VCaP (cell line): ENCODE data around the gene MXRA7.

Experiments used
- H3K27ac ChIP-seq: fragments of 450-650 bp; 2 replicates; pipeline ENCODE4 v1.5.1; 2017
- CTCF ChIP-seq: fragments of 450-650 bp; conservative IDR thresholded peaks from 2 replicates; pipeline ENCODE4 v1.5.1; 2017; ENCODE audit warnings: mild to moderate bottlenecking, moderate library complexity

The MXRA7 gene

GRCh38 chr17:76667786-76668453 lies 42.8 kb downstream of the MXRA7 start:
- no peak for TF ChIP-seq CTCF
- H3K27ac ChIP-seq: no peak overlapping the region

GRCh38 chr17:76667491-76667755 lies 43.3 kb downstream of the MXRA7 start:
- H3K27ac ChIP-seq: no peak overlapping the region
- no peak for TF ChIP-seq CTCF

DNA sequence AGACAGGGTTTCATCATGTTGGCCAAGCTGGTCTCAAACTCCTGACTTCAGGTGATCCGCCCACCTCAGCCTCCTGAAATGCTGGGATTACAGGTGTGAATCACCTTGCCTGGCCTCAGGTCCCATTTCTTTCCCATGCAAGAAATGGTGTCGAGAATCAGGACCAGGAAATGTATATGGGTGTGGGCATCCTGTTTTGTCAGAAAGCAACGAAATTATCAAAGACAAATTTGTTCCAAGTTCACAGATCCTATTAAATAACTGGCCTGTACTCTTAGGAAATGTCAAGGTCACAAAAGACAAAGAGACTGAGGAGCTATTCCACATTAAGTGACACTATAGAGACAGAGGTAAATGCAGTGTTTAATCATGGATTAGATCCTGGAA lies 50.1 kb downstream of the MXRA7 start:
- TF ChIP-seq CTCF: no peak
- H3K27ac ChIP-seq: no peak overlapping the region; the same call in 1 of the 2 replicates

DNA sequence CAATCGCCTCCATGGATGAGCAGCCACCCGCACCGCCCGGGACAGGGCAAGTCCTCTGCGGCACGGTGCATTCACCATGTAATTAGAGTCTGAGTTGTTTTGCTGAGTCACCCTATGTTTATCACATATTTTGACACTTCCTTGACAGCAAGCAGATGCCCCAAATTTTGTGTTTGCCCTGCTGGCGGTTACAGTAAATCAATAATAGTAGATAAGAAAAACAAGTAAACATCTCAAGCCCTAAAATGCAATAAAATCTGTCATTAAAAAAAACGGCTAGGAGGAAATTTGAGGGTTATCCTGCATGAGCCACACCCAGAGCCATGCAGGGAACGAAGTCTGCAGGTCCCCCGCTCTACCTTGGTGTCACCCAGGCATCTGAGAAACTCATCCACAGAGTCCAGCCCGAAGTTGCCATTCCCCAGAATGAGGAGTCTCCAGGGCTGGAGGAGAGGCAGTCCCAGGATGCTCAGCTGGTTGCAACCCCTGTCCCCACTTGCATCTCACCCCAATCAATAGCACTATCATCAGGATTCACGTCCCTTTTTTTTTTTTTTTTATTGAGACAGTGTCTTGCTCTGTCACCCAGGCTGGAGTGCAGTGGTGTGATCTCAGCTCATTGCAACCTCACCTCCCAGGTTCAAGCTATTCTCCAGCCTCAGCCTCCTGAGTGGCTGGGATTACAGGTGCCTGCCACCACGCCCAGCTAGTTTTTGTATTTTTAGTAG lies 50.7 kb downstream of the MXRA7 start:
- peak overlapping the region; percentile 44 for H3K27ac ChIP-seq
- no peak for TF ChIP-seq CTCF

- no peak overlapping the region; the same call in 1 of the 2 replicates for H3K27ac ChIP-seq
Measured at GRCh38 chr17:76658242-76658662, 52.5 kb downstream of the MXRA7 start.

DNA sequence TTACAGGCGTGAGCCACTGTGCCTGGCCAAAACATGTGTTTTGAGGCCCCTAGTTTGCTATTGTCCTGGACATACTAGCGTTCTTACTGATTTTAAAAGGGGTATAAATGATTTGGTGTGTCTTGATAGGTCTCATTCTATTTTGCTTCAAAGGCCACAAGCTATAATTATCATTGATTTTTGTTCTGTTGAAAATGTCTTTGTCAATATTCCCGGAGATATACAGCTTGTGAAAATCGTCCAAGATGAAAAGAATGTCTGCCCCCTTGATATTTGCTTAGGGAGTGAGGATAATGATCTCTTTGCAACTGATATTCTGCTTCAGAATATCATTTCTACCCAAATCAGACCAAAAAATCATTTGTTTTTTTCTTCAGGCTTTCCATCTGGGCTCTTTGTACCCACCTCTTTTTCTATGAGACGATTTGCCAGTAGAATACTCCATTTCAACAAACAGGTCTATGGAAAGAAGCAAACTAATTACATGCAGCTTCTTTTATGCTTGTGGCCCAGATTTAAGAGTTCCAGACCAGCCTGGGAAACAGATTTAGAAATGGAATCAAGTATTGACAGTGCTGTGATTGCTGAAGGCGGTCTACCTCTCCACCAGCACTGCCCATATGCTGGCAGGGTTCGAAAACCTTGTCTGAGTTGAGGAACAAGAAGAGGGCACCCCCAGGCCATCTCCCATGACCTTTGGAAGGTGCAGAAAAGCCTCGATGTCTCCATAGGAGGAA lies 53.1 kb downstream of the MXRA7 start:
- H3K27ac ChIP-seq: no peak overlapping the region; the same call in 1 of the 2 replicates
- TF ChIP-seq CTCF: no peak

More at GRCh38 chr17:76658242-76658662, 52.5 kb downstream of the MXRA7 start:
- TF ChIP-seq CTCF: no peak

DNA sequence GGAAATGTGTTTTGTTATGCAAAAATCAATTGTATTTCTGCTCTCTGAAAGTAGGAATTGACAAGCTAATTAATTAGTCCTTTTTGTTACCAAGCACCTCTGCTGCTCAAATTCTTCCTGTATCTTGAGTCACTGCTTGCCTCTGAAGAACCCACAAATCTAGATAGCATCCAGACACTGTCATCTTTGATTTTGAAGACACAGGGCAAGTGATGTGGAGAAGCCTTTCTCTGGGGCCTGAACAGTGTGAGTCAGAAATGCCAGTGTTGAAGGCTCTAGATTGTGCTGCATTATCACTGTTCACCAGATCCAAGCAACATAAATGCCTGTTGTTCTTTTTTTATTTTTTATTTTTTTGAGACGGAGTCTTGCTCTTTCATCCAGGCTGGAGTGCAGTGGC lies 56.4 kb downstream of the MXRA7 start:
- no peak overlapping the region for H3K27ac ChIP-seq
- TF ChIP-seq CTCF: no peak
